Endothelial cell (in vitro differentiated cells): ENCODE results near the gene YWHAQ. TPM values are rescaled to one million over a fixed set of nuclear protein-coding genes. Genes with fewer than 3 reads are reported as not detected.
"Not testable (repeated sequence)": the region's sequence is repeated elsewhere in the genome, so short reads cannot be mapped to it uniquely, and the experiment has no call there.

Experiments used
- DNase-seq: peaks from one replicate; pipeline ENCODE4 v3.0.0; 2021; ENCODE audit warnings: low spot score
- H3K27ac Mint-ChIP-seq: one replicate; pipeline ENCODE4 v1.8.0; 2021; ENCODE audit warnings: mixed read lengths, inconsistent platforms; ENCODE audit not compliant: unreplicated experiment
- H3K27me3 Mint-ChIP-seq: one replicate; pipeline ENCODE4 v1.8.0; 2021; ENCODE audit warnings: mild to moderate bottlenecking, moderate library complexity, mixed read lengths, inconsistent platforms; ENCODE audit not compliant: unreplicated experiment
- H3K36me3 Mint-ChIP-seq: one replicate; pipeline ENCODE4 v1.8.0; 2021; ENCODE audit warnings: mild to moderate bottlenecking, low read depth, mixed read lengths, inconsistent platforms; ENCODE audit not compliant: unreplicated experiment
- H3K4me1 Mint-ChIP-seq: one replicate; pipeline ENCODE4 v1.8.0; 2021; ENCODE audit warnings: mild to moderate bottlenecking, mixed read lengths, inconsistent platforms; ENCODE audit not compliant: unreplicated experiment
- H3K4me3 Mint-ChIP-seq: one replicate; pipeline ENCODE4 v1.8.0; 2021; ENCODE audit warnings: mild to moderate bottlenecking, mixed read lengths, inconsistent platforms; ENCODE audit not compliant: unreplicated experiment
- H3K9me3 Mint-ChIP-seq: one replicate; pipeline ENCODE4 v1.8.0; 2021; ENCODE audit warnings: mixed read lengths, inconsistent platforms; ENCODE audit not compliant: unreplicated experiment
- total RNA-seq: library from RNA; stranded (reverse); fragmentation: NEBNext Ultra II Directional; extraction: Animal tissue kit (Norgen Biotek cat#: 25700); gene quantifications from one replicate; pipeline ENCODE4 v1.2.1, GENCODE V29; 2021; ENCODE audit not compliant: unreplicated experiment
- TF ChIP-seq, protein P1 (sequence below): fragments of 200-600 bp; sonication (generic); IDR thresholded peaks from one replicate; pipeline ENCODE4 v1.5.0; 2021; ENCODE audit warnings: antibody characterized with exemption; ENCODE audit not compliant: unreplicated experiment

The YWHAQ gene
- total RNA-seq, 1 donor from 2014 or later, result 268 TPM

DNA sequence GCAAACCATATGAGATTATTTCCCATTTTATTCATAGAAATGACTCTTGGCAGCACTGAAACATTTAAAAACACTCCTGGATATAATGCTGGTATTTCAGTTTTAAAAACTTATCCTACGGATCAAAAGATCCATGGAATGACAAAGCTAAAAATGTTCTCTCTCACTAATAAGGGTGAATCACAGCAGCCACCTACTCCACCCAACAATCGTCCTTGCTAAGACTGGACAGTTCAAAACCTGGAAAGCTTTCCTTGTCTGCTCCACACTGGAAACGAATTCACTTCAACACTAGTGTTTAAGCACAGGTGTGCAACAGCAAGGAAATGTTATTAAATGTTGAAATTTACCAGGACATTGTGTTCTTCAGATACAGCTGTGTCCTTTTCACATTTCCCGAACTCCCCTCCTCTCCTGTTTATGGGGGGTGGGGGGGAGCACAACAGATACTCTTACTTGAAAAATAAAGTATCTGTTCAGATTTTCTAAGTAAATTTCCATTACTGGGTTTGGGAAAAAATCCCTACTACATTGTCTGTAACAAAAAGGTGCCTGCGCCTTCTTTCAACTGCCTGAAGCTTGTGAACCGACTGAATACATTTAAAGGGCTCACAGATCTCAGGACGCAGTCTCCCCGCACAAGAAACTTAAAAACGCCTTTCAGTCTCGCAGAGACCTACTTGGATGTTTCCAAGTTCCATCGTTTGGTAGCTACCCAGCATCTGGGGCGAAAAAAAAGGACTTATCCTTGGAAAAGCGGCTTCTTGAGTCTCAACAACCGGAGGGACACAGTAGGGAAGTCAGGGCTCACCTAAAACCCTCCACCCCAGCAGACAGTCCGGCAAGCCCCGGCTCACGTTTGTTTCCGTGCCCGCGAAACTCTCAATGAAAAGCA lies 1.3 kb downstream of the YWHAQ start:
- peaks cover 42% of the 10 kb centered on the region for H3K4me1 Mint-ChIP-seq
- TF ChIP-seq, protein P1, sequence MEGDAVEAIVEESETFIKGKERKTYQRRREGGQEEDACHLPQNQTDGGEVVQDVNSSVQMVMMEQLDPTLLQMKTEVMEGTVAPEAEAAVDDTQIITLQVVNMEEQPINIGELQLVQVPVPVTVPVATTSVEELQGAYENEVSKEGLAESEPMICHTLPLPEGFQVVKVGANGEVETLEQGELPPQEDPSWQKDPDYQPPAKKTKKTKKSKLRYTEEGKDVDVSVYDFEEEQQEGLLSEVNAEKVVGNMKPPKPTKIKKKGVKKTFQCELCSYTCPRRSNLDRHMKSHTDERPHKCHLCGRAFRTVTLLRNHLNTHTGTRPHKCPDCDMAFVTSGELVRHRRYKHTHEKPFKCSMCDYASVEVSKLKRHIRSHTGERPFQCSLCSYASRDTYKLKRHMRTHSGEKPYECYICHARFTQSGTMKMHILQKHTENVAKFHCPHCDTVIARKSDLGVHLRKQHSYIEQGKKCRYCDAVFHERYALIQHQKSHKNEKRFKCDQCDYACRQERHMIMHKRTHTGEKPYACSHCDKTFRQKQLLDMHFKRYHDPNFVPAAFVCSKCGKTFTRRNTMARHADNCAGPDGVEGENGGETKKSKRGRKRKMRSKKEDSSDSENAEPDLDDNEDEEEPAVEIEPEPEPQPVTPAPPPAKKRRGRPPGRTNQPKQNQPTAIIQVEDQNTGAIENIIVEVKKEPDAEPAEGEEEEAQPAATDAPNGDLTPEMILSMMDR, result no peak
- peak overlapping the region; percentile 92 for H3K27ac Mint-ChIP-seq
- peaks cover 31% of the 10 kb centered on the region for H3K36me3 Mint-ChIP-seq
- H3K27me3 Mint-ChIP-seq, result peaks cover 11% of the 10 kb centered on the region
- H3K9me3 Mint-ChIP-seq, result no peaks in the 10 kb centered on the region
- H3K4me3 Mint-ChIP-seq, result peak overlapping the region; percentile 98
- peak; percentile 31 for DNase-seq

DNA sequence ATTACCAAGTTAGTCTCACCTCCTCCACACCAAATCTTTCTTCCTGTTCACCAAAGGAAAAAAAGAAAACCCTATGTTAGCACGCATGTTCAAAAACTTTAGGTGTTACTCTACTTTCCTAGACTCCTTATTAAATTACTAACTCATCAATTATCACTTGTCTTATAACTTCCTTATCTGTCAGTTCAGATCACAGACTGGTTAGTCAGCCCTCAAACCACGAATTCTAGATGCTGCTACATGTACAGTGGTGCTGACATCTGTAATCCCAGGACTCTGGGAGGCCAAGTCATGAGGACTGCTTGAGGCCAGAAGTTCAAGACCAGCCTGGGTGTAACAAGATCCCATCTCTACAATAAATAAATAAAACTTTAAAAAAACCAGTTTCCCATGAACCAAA lies 3.5 kb downstream of the YWHAQ start:
- Mint-ChIP-seq H3K9me3 (no peaks in the 10 kb centered on the region), H3K27me3 (peaks cover 11% of the 10 kb centered on the region), H3K27ac (peak overlapping the region; percentile 73), H3K36me3 (peaks cover 35% of the 10 kb centered on the region), H3K4me1 (peaks cover 42% of the 10 kb centered on the region), H3K4me3 (peak overlapping the region; percentile 72)
- DNase-seq, result no peak
- TF ChIP-seq, protein P1, result no peak

DNA sequence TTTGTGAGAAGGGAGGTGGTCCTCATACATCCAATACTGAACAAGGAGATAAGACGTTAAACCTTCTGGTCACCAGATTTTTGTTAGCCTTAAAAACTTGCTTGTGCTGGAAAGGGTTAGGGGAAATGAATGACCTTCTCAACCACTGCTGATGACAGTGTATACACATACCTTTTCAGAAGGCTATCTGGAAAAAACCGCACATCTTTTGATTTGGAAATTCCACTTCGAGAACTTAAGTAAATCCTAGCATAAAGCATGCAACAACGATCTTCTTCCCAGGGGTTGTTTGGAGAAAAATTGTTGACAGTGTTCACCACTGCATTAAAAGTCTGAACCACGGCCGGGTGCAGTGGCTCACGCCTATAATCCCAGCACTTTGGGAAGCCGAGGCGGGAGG lies 7.6 kb downstream of the YWHAQ start:
- DNase-seq, result no peak
- H3K4me3 Mint-ChIP-seq, result no peak overlapping the region
- H3K9me3 Mint-ChIP-seq, result no peaks in the 10 kb centered on the region
- TF ChIP-seq, protein P1, result no peak
- H3K27me3 Mint-ChIP-seq, result no peaks in the 10 kb centered on the region
- peaks cover 26% of the 10 kb centered on the region for H3K4me1 Mint-ChIP-seq
- H3K27ac Mint-ChIP-seq, result no peak overlapping the region
- peaks cover 23% of the 10 kb centered on the region for H3K36me3 Mint-ChIP-seq

DNA sequence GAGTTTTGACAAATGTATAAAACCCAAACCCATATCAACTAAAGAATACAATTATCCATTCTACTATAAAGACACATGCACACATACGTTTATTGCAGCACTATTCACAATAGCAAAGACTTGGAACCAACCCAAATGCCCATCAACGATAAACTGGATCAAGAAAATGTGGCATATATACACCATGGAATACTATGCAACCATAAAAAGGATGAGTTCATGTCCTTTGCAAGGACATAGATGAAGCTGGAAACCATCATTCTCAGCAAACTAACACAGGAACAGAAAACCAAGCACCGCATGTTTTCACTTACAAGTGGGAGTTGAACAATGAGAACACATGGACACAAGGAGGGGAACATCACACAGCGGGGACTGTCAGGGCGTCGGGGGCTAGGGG lies 9.1 kb downstream of the YWHAQ start:
- H3K9me3 Mint-ChIP-seq, H3K4me3 Mint-ChIP-seq, H3K27me3 Mint-ChIP-seq, H3K27ac Mint-ChIP-seq, DNase-seq: not testable (repeated sequence)
- peaks cover 11% of the 10 kb centered on the region for H3K4me1 Mint-ChIP-seq
- H3K36me3 Mint-ChIP-seq, result peaks cover 13% of the 10 kb centered on the region

DNA sequence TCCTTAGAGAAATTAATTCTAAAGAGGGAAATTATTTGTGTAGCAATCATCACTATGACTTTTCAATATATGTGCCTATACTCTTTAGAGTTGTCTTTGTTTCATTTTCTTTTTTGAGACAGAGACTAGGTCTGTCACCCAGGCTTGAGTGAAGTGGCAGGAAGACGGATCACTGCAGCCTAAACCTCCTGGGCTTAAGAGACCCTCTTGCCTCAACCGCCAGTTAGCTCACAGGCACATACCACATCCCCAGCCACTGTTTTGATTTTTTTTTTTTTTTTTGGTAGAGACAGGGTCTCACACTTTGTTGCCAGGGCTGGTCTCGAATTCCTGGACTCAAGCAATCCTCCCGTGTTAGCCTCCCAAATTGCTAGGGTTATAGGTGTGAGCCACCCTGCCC lies 12.4 kb downstream of the YWHAQ start:
- H3K36me3 Mint-ChIP-seq, result peaks cover 4% of the 10 kb centered on the region
- DNase-seq, result no peak
- peaks cover 8% of the 10 kb centered on the region for H3K4me1 Mint-ChIP-seq
- H3K27ac Mint-ChIP-seq, result no peak overlapping the region
- no peaks in the 10 kb centered on the region for H3K9me3 Mint-ChIP-seq
- TF ChIP-seq, protein P1, result no peak
- no peak overlapping the region for H3K4me3 Mint-ChIP-seq
- H3K27me3 Mint-ChIP-seq, result no peaks in the 10 kb centered on the region
